GM19238 (cell line): ENCODE results near the gene TRABD2B.

Experiments
- DNase-seq: peaks from one replicate; pipeline ENCODE4 v3.0.0; 2011; ENCODE audit warnings: low spot score; ENCODE audit not compliant: insufficient read length

TRABD2B gene

GRCh38 chr1:48022306-48022705, 25.1 kb upstream of the TRABD2B start:
- DNase-seq = no peak

GRCh38 chr1:48021792-48022191, 24.6 kb upstream of the TRABD2B start:
- no peak for DNase-seq

GRCh38 chr1:48019714-48020315, 22.6 kb upstream of the TRABD2B start:
- no peak for DNase-seq

- DNase-seq = no peak
These were observed 21.6 kb upstream of the TRABD2B start for GRCh38 chr1:48018799-48019198.

GRCh38 chr1:48017716-48018115, 20.5 kb upstream of the TRABD2B start:
- DNase-seq = no peak

- DNase-seq = no peak
These were observed 19.3 kb upstream of the TRABD2B start for GRCh38 chr1:48016515-48016914.

- no peak for DNase-seq
These were observed 16.1 kb upstream of the TRABD2B start for GRCh38 chr1:48013270-48013669.

GRCh38 chr1:48007047-48007446, 9.9 kb upstream of the TRABD2B start:
- no peak for DNase-seq

- DNase-seq = no peak
These were observed 9.1 kb upstream of the TRABD2B start for GRCh38 chr1:48006264-48006663.

GRCh38 chr1:48005253-48006117, 8.3 kb upstream of the TRABD2B start:
- no peak for DNase-seq

- no peak for DNase-seq
These were observed 6.8 kb upstream of the TRABD2B start for GRCh38 chr1:48003741-48004531.

GRCh38 chr1:48002142-48002541, 5.0 kb upstream of the TRABD2B start:
- DNase-seq = no peak

- no peak for DNase-seq
These were observed 4.5 kb upstream of the TRABD2B start for GRCh38 chr1:48001696-48002095.

GRCh38 chr1:48000883-48001282, 3.7 kb upstream of the TRABD2B start:
- no peak for DNase-seq

- DNase-seq = no peak
These were observed 1.9 kb upstream of the TRABD2B start for GRCh38 chr1:47999097-47999496.

- DNase-seq = no peak
These were observed 1.3 kb upstream of the TRABD2B start for GRCh38 chr1:47998396-47998990.

- DNase-seq = no peak
These were observed 569 bp downstream of the TRABD2B start for GRCh38 chr1:47996406-47997226.

GRCh38 chr1:47996060-47996405, 1.2 kb downstream of the TRABD2B start:
- no peak for DNase-seq

GRCh38 chr1:47995306-47996050, 1.7 kb downstream of the TRABD2B start:
- DNase-seq = no peak

- DNase-seq = no peak
These were observed 3.1 kb downstream of the TRABD2B start for GRCh38 chr1:47993881-47994625.
